HG02852 (cell line): Measurements from ENCODE around the gene LTC4S.

ENCODE experiments used
- ATAC-seq: cut with Tn5 transposase; IDR thresholded peaks from one replicate; pipeline ENCODE4 v1.9.1; 2021; ENCODE audit warnings: mild to moderate bottlenecking, moderate library complexity; ENCODE audit not compliant: unreplicated experiment

The LTC4S gene

DNA sequence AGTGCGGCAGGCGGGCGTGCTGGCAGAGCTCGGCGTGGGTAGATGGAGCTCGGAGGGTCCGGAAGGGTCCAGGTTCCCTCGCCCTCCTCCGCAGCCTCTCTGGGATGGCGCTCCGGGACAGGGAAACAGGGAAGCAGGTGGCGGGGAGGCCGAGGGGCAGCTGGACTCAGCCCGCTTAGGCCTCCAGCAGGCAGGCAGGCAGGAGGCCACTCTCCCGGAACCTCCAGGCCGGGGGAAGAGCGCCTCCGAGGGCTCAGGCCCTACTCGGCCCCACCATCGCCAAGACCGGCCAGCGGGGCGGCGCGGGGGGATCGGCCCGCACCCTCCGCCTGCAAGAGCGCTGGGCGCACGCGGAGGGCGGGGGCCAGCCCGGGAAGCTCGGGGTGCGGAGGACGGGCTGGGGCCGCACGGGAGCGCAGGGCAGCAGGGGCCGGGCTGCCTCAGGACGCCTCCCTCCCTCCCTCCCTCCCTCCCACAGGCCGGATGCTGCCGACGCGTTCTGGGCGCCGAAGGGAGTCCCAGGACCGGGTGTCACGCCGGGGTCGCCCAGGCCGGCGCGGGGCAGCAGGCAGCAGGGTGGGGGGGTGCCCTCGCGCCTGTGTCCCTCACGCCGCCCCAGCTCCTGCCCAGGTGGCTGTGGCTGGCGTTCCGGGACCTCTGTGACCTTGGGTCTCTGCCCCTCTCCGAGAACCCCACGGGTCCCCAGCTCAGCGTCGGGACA lies 11.9 kb downstream of the LTC4S start:
- ATAC-seq, result peak; percentile 31

DNA sequence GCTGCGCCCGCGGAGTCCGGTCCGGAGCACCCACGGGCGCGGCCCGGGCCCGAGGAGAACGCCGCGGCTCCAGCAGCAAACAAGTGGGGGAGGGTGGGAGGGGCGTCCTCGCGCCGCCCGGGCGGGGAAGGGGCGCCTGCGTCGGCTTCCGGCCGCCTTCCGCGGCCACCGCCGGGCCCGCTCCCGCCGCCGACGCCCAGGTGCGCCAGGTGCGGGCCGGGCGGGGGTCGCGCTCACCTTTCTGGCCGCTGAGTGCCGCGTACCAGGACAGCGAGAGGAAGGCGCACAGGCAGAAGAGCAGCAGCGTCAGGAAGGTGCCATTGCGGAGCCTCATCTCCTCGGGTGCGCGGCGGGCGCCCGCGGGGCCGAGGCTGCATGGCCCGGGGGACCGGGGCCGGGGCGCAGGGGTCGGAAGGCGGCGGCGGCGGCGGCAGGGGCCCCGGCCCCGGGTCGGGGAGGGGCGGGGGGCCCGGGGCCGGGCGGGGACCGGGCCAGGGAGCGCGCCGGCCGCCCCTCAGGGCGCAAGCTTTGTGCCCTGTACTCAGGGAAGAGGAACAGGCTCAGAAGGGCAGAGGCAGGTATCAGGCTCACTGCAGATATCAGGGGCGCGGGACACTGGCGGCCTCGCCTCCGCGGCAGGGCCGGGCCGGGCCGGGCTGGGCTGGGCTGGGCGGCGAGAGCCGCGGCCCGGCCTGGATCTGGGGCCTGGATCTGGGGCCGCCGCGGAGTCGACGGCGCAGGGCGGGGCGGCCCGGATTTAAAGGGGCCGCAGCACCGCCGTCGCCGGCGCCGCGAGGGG lies 12.7 kb downstream of the LTC4S start, which contains the start of gene MGAT4B:
Gene MGAT4B, minus strand, starts transcription at position 617 of the 799 bp plus-strand sequence. Its CDS starts 283 bp downstream, at position 334.
- ATAC-seq, result peak; percentile 64

DNA sequence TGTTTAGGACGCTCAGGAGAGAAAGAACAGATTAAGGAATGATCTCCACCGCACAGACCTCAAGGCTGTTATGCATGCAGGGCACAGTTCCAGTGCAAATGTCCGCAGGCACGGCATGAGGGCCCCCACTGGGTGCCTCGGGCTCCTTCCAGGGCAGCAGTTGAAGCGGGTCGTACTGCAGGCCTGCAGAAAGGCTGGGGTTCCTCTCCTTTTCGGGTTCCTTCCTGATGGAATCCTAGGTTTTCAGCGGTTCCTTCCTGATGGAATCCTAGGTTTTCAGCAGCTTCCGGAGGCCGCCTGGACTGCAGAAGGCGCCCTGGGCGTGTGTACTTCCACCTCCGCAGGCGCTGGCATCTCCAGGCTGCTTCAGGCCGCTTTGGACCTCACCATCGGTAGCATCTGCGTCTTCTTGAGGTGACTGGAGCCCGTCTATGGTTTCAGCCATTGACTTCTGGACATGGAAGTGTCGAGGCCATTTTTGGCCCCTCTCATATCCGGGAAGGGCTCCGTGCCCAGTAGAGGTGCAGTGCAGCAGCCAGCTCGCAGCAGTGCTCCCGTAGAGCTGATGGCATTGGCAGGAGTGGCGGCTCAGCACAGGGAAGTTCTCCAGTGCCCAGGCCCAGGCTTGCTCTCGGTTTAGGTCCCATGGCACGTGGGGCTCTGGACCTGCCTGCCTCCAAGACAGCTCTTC lies 18.5 kb downstream of the LTC4S start:
- no peak for ATAC-seq

DNA sequence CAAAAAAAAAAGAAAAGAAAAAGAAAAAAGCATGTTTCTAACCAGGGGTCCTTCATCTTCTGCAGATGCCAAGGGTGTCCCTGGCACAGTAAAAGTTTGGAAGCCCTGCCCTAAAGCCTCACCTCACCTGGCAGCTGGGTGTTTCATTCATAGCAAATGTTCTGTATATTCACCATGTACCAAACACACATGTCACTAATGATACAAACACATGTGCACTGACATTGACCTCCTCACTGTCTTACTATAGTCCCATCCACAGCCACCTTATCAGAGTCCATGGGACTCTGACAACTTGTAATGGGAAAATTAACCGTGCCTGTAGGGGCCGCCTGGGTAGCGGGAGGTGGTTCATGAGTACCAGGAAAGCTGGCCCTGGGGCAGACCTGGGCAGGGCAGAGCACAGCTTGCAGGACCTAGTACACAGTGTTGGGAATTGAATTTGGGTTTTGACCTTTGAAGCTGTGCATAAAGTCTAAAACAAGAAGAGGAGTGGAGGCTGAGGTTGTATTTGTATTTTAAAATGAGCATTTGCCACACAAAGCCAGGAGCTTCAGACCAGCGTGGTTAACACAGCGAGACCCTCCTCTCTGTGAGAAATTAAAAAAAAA lies 19.3 kb downstream of the LTC4S start:
- no peak for ATAC-seq

DNA sequence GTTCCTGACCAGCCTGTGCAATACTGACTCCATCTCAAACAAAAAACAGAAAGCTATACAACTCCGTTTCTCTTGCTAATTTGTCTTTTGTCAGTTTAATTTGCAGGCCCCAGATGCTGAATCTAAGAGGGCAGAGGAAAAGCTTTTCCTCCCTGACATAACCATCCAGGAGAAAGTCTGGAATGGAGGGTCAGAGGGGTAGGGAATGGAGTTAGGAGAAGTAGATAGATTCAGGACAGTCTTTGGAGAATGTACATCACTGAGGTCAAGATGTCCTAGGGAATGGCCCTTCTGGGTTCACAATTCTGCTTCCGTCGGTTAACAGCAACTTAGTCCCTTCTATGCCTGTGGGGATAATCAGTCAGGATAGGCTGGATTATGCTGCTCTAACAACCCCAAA lies 20.3 kb downstream of the LTC4S start:
- ATAC-seq, result no peak

DNA sequence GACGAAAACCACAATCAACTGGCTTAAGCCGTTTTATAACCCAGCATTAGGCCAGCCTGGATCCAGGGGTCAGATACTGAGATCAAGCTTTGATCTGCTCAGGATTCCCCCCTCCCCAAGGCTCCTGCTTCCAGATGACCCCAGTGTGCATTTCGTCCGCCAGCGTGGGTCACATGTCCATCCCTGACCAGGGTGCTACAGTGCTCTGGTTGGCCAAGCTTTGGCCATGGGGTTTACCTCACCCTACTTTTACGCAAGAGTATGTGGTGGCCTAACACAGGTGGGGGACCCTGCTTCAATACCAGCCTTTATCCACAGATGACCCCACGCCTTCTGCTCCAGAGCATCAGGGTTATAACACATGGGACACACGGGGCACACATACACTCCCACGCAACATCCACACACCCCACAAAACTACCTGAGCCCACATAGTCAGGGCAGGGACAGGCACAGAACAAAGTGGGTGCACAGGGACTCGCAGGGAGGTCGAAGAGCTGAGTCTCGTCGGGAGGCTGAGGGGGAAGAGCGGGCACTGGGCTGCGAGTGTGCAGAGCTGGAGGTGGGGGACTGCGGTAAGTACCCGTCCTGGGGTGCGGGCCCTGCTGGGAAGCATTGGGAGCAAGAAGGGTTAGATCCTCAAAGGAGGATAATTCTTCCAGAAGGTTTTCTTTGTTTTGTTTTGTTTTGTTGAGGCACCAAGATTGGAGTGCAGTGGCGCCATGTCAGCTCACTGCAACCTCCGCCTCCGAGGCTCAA lies 21.9 kb downstream of the LTC4S start:
- ATAC-seq, result no peak

DNA sequence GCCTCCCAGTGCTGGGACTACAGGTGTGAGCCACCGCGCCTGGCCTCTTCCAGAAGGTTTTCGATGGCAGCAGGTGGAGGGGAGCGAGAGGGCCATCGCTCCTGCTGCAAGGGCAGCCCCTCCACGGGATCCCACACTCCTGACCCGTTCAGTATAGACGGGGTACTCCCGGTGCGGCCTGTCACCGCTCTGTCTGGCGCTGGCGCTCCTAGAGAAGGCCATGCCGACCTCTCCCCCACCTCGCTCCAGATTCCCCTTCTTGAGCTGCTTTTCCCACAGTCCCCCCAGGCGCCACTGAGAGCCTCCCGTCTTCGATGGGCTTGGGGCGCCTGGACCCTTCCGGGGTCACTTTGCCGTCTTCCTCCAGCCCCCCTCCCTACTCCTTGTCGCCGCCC lies 22.6 kb downstream of the LTC4S start:
- ATAC-seq, result no peak

DNA sequence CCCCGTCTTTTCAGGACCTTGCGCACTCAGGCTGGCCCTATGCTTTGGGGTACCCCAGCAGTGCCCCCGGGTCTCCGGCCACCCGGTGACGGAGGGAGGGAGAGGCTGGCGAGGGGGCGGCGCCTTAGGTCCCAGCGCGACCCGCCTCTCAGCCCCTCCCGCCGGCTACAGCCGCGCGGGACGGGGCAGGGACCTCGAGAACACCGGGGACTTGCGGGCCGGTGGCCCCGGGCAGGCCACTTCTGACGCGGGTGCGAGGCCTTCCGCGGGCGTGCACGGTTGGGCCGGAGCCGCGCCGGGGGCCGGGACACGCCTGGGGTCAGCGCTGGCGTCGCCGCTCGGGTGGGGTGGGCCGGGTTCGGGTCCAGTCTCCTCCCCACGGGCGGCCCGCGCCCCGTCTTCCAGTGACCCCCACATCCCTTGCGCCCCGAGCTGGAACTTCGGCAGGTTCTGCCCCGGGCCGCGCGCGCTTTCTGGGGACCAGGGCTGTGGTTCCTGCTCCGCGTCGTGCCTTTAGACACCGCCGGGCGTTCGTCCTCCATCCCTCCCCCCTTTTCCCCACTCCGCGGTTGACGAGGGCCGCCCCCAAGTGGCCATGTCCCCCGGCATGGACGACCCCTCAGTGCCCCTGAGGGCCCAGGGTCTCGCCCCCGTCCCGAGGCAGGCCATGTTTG lies 23.1 kb downstream of the LTC4S start:
- no peak for ATAC-seq

DNA sequence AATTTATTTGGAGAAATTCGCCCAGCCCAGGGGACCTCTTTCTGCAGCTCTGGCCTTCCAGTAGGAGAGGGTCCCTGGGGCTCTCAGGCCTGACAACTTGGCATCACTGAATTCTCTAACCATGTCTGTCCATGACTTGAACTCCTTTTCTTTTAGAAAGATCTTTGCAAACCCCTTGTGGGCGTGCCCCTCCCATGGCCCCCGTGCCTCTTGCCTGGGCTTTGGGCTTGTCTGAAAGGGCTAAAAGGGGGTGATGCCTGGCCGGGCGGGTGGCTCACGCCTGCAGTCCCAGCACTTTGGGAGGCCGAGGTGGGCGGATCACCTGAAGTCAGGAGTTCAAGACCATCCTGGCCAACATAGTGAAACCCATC lies 23.7 kb downstream of the LTC4S start:
- ATAC-seq, result no peak

DNA sequence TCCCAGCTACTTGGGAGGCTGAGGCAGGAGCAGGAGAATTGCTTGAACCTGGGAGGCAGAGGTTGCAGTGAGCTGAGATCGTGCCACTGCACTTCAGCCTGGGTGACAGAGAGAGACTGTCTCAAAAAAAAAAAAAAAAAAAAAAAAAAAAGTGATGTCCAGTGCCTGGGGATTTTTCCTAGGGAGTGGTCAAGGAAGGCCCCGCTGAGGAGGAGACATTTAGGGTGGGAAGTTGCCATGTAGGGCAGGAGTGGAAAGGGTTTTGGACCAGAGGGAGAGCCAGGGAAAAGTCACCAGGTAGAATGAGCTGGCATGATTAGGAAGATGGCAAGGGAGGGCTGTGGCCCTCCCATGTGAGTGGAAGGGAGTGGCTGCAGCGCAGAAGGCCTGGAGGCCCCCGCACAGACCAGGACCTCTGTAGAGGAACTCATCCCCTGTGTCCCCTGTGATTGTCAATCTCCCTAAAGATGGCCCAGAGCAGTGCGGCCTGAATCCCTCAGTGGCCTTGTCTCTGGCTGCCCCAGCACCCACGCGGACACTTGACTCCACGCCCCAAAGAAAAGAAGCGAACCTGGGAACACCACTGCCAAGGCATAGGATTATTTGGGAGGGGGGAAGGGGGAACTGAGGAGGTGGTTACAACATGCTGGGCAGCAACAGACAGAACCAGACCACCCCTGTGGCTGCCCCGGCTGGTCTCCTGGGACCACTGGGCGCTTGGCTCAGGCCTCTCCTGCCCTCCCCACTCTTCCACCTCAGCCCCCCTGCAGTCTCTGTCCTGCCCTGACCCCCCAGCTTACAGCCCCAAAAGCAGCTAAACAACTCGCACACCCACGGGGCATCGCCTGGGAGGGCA lies 24.3 kb downstream of the LTC4S start:
- no peak for ATAC-seq

DNA sequence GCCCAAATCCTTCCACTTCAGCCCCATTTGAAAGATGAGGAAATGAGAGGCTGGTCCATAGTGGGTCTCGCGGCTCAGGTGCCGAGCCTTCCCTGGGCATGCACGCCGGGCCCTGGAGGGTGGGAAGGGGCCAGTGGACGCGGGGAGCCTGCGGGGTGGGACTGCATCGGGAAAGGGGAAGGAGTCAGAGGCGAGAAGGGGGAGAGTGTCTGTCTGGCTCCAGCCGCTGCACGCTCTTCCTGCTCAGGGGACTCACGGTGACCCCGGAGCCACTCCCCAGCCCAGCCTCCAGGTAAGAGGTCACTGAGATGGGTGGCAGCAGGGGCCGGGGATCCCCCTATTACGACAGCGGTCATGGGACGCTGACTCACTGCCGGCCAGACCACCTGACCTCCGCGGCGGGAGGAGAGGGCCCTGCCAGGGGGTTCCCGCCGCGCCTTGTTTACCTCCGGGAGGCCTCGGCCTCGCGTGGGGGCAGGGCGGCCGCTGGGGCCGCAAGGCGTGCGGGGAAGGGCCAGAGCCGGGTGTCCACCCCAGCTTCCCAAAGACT lies 25.0 kb downstream of the LTC4S start:
- ATAC-seq, result peak; percentile 54

DNA sequence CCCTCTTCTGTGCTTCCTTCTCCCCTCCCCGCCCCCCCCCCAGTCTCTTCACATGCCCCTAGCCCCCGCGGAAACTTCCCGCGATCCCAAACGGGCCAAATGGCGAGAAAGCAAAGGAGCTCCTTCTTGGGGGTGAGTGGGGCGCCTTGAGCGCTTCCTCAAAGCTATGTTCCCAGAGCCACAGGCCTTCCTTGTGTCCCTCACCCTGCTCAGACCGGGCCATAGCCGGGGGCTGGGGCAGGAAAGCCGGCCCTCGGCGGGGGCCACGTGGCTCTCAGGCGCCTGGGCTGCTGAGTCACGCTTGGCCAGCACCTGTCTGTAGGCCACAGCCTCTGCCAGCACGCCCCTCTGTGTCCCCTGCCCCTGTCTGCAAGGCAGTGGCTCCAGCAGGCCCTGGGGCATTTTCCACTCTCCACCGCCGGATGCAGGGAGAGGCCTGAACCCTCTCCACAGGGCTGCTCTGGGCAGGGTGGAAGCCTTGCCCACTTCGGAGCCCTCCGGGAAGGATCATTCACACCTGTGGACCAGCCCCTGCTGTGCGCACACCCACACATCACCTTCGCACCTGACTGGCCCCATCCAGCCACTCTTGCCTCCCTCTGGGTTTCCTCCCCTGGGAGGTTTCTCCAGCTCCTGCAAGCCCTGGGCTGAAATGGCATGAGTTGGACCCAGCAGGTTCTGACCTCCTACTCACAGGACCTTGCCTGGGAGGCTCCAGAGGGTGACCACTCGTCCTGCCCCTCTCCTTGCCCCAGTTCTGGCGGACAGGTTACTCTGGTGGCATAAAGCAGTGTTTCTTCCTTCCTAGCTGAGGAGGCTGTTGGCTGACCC lies 25.7 kb downstream of the LTC4S start:
- ATAC-seq, result no peak

DNA sequence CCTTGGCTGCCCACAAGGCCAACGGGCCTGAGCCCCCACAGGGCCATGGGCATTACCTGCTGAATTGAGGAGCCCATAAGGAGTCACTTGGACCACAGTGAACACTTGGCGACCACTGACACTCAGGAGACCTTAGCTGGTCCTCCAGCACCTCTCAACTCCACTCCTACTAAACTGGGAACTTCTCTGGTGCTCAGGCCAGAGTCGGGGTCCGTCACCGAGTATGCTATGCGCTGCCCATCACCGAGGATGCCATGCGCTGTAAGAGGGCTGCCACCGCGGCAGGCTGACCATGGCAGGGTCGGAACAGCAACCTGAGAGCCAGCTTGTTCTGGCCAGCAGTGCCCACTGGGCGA lies 26.3 kb downstream of the LTC4S start:
- ATAC-seq, result no peak

DNA sequence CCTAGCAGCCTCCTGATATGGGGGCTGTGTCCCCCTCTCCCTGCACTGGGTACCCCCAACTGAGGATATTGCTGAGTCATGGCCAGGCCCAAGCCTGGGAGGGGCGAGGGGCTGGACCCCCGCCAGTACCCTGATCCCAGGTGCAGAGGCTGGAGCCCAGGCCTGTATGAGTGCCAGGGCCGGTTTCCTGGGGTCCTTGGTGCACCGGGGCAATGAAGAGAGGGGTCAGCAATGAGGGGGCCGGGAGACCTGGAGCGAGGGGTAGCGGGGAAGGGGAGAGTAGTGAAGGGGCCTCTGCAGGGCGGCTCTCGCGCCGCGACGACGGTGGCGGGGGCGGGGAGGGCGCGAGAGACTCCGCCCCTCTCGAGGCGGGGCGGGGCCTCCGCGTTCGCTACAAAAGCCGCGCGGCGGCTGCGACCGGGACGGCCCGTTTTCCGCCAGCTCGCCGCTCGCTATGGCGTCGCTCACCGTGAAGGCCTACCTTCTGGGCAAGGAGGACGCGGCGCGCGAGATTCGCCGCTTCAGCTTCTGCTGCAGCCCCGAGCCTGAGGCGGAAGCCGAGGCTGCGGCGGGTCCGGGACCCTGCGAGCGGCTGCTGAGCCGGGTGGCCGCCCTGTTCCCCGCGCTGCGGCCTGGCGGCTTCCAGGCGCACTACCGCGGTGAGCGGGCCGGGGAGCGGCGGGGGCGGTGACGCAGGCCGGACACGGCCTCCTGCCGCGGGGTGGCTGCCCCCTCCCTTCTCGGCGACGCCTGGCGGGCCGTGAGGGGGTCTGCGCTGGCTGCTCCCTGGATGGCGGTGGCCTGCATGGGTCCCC lies 26.9 kb downstream of the LTC4S start, which contains the start of gene SQSTM1:
Gene SQSTM1, plus strand, starts transcription at position 423 of the 815 bp plus-strand sequence. Its CDS starts 32 bp downstream, at position 455.
- ATAC-seq, result peak; percentile 40

DNA sequence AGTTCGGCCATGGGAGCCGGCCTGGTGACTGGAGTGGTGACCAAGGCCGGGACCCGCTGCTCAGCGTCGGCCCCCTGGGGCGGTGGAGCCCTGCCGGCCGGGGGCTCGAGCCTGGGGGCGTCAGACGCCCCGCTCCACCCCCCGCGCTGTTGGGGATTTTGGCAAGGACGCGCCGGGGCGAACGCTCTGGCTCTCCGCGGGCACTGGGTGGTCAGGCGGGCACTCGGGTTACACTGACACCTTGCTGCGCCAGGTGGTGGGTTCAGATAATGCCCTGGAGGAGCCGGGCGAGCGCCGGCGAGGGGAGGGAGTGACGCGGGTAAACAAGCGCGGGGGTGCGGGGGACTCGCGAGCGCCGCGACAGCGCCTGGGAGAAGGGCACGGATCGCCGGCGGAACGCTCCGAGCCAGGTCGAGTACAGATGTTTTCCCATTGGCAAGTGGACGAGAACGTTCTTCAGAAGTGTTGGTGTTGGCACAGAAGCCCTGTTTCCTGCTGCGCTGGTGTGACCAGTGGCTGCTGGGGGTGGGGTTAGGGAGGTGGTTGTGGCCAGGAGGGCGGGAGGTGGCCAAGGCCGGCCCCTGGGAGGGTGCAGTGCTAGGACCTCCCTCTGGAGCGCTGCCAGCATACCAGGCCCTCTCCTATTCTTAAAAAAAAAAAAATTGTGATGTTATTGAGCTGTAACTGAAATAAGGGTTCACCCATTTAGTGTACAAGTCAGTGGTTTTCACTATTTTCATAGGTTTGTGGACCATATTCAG lies 27.7 kb downstream of the LTC4S start:
- peak; percentile 49 for ATAC-seq

DNA sequence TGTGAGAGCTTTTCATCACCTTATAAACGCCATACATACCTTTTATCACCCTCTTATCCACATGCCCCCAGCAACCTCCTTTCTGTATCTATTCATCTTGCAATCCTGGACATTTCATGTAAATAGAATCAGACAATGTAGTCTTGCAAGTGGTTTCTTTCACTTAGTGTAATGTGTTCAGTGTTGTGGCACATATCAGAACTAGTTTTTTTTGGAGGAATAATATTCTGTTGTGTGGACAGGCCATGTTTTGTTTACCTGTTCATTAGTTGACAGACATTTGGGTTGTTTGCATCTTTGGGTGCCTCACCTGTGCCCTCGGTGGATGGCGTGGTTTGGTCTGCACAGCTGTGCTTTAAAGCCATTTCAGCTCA lies 28.3 kb downstream of the LTC4S start:
- ATAC-seq, result no peak
